Neuronal stem cell (in vitro differentiated cells): ENCODE data around the gene PTGER3.

Source experiments
- DNase-seq: peaks from one replicate; pipeline ENCODE4 v3.0.0-alpha.2; 2013; ENCODE audit warnings: low spot score
- H2AFZ ChIP-seq: one replicate; pipeline ENCODE4 v1.6.1; 2013; ENCODE audit warnings: mild to moderate bottlenecking, low read length, inconsistent platforms
- H2AK5ac ChIP-seq: 2 replicates; pipeline ENCODE4 v1.6.1; 2013; ENCODE audit warnings: low read depth, mild to moderate bottlenecking, inconsistent platforms, low read length, moderate library complexity, mixed read lengths
- H2BK120ac ChIP-seq: 2 replicates; pipeline ENCODE4 v1.6.1; 2013; ENCODE audit warnings: low read depth, mild to moderate bottlenecking, inconsistent platforms, low read length, moderate library complexity, mixed read lengths
- H2BK12ac ChIP-seq: one replicate; pipeline ENCODE4 v1.6.1; 2013; ENCODE audit warnings: low read length, inconsistent platforms
- H2BK15ac ChIP-seq: 2 replicates; pipeline ENCODE4 v1.6.1; 2013; ENCODE audit warnings: mild to moderate bottlenecking, low read length, inconsistent platforms, mixed read lengths
- H2BK5ac ChIP-seq: one replicate; pipeline ENCODE4 v1.6.1; 2013; ENCODE audit warnings: inconsistent platforms, mild to moderate bottlenecking, low read length, moderate library complexity
- H3K14ac ChIP-seq: one replicate; pipeline ENCODE4 v1.6.1; 2013; ENCODE audit warnings: low read length, inconsistent platforms
- H3K18ac ChIP-seq: 2 replicates; pipeline ENCODE4 v1.6.1; 2013; ENCODE audit warnings: low read length, inconsistent platforms
- H3K23ac ChIP-seq: 2 replicates; pipeline ENCODE4 v1.6.1; 2013; ENCODE audit warnings: low read depth, mild to moderate bottlenecking, mixed read lengths, low read length, inconsistent platforms; ENCODE audit not compliant: poor library complexity
- H3K27ac ChIP-seq: replicated peaks from 3 replicates; pipeline ENCODE4 v1.5.1; 2013; ENCODE audit warnings: low read length, inconsistent platforms
- H3K27me3 ChIP-seq, 3 experiments: 2 replicates each; pipeline ENCODE4 v1.6.1; 2013; ENCODE audit warnings: low read length in 3 of 3, mild to moderate bottlenecking in 2 of 3, inconsistent platforms in 1 of 3, low read depth in 1 of 3, mixed read lengths in 1 of 3, moderate library complexity in 1 of 3; ENCODE audit not compliant: control insufficient read depth in 3 of 3, insufficient read depth in 3 of 3
- H3K36me3 ChIP-seq, 2 donors: replicated peaks in 1 of 2; 2 replicates each; pipeline ENCODE4 v1.6.1; 2013; ENCODE audit warnings: low read length in 2 of 2; ENCODE audit not compliant: control insufficient read depth in 2 of 2, insufficient read depth in 2 of 2
- H3K4ac ChIP-seq: 2 replicates; pipeline ENCODE4 v1.6.1; 2013; ENCODE audit warnings: inconsistent platforms, mild to moderate bottlenecking, low read length, moderate library complexity
- H3K4me1 ChIP-seq, 2 donors: 1 replicate in 1 of 2; 2 replicates in 1 of 2; pipeline ENCODE4 v1.6.1; 2013; ENCODE audit warnings: low read length in 2 of 2, low read depth in 1 of 2; ENCODE audit not compliant: control insufficient read depth in 2 of 2, insufficient read depth in 1 of 2
- H3K4me2 ChIP-seq: one replicate; pipeline ENCODE4 v1.6.1; 2013; ENCODE audit warnings: mild to moderate bottlenecking, low read length, inconsistent platforms; ENCODE audit not compliant: insufficient read depth, poor library complexity, severe bottlenecking
- H3K4me3 ChIP-seq, 2 donors: 2 replicates each; pipeline ENCODE4 v1.5.1; 2013; ENCODE audit warnings: low read length in 2 of 2, mild to moderate bottlenecking in 2 of 2, inconsistent platforms in 1 of 2, moderate library complexity in 1 of 2
- H3K79me1 ChIP-seq: one replicate; pipeline ENCODE4 v1.6.1; 2013; ENCODE audit warnings: low read depth, mild to moderate bottlenecking, inconsistent platforms, low read length, moderate library complexity
- H3K9ac ChIP-seq: one replicate; pipeline ENCODE4 v1.6.1; 2013; ENCODE audit warnings: mild to moderate bottlenecking, low read depth, low read length, inconsistent platforms; ENCODE audit not compliant: poor library complexity
- H3K9me3 ChIP-seq, 2 donors: replicated peaks in 1 of 2; 2 replicates each; pipeline versions ENCODE3 to v1.6.1; 2013; ENCODE audit warnings: low read length in 2 of 2, mild to moderate bottlenecking in 2 of 2, inconsistent platforms in 1 of 2, low read depth in 1 of 2, mixed read lengths in 1 of 2, moderate library complexity in 1 of 2; ENCODE audit not compliant: control insufficient read depth in 2 of 2, insufficient read depth in 1 of 2
- H4K8ac ChIP-seq: one replicate; pipeline ENCODE4 v1.6.1; 2013; ENCODE audit warnings: low read depth, mild to moderate bottlenecking, inconsistent platforms, low read length, moderate library complexity
- H4K91ac ChIP-seq: one replicate; pipeline ENCODE4 v1.6.1; 2013; ENCODE audit warnings: low read length, low read depth, mild to moderate bottlenecking, inconsistent platforms; ENCODE audit not compliant: poor library complexity
- WGBS, 2 donors: extraction: QIAGEN DNeasy Blood & Tissue Kit; methylation state at CpG; one replicate each; pipeline ENCODE4 v1.1.7; 2013; ENCODE audit warnings: missing lambda C conversion rate in 2 of 2, mixed read lengths in 1 of 2; ENCODE audit not compliant: insufficient read length in 2 of 2, insufficient replicate concordance in 1 of 2; ENCODE audit errors: extremely low coverage in 2 of 2; 5-methylcytosine and 5-hydroxymethylcytosine counted together

PTGER3 gene

GRCh38 chr1:70994753-70995268 lies 52.8 kb downstream of the PTGER3 start:
- Histone ChIP-seq H2AFZ (no peak overlapping the region), H3K27me3 (no peaks in the 10 kb centered on the region), H3K14ac (no peak overlapping the region), H3K27ac (no peak overlapping the region), H4K91ac (no peak overlapping the region), H3K4ac (no peak overlapping the region), H2BK12ac (no peak overlapping the region), H3K4me1 (no peaks in the 10 kb centered on the region), H2BK15ac (no peak overlapping the region), H2BK120ac (no peak overlapping the region), H2BK5ac (no peak overlapping the region), H3K4me3 (no peak overlapping the region), H3K9ac (no peak overlapping the region), H3K9me3 (no peaks in the 10 kb centered on the region), H3K79me1 (no peaks in the 10 kb centered on the region), H2AK5ac (no peak overlapping the region), H3K4me2 (no peak overlapping the region), H3K36me3 (no peaks in the 10 kb centered on the region), H4K8ac (no peak overlapping the region), H3K18ac (no peak overlapping the region), H3K23ac (no peak overlapping the region)
- no CpG with 5 or more reads among the region's 1 CpG for WGBS, 2 donors
- DNase-seq, result no peak

- Histone ChIP-seq H3K36me3 (no peaks in the 10 kb centered on the region), H3K14ac (no peak overlapping the region), H3K4me3 (no peak overlapping the region), H2AK5ac (no peak overlapping the region), H3K79me1 (no peaks in the 10 kb centered on the region), H2BK15ac (no peak overlapping the region), H3K27me3 (no peaks in the 10 kb centered on the region), H2AFZ (no peak overlapping the region), H2BK120ac (no peak overlapping the region), H2BK12ac (no peak overlapping the region), H3K23ac (no peak overlapping the region), H3K4me2 (no peak overlapping the region), H3K18ac (no peak overlapping the region), H3K9ac (no peak overlapping the region), H4K8ac (no peak overlapping the region), H3K27ac (no peak overlapping the region), H4K91ac (no peak overlapping the region), H3K9me3 (no peaks in the 10 kb centered on the region), H2BK5ac (no peak overlapping the region), H3K4ac (no peak overlapping the region), H3K4me1 (no peaks in the 10 kb centered on the region)
- WGBS, 2 donors, result no CpG with 5 or more reads among the region's 3 CpGs
- DNase-seq, result no peak
These were observed 53.8 kb downstream of the PTGER3 start for GRCh38 chr1:70993798-70994197.

GRCh38 chr1:70992521-70992920 lies 55.1 kb downstream of the PTGER3 start:
- Histone ChIP-seq H2AK5ac (no peak overlapping the region), H3K4me3 (no peak overlapping the region), H4K8ac (no peak overlapping the region), H3K18ac (no peak overlapping the region), H3K27ac (no peak overlapping the region), H4K91ac (no peak overlapping the region), H2BK5ac (no peak overlapping the region), H2BK120ac (no peak overlapping the region), H2BK12ac (no peak overlapping the region), H3K9me3 (no peaks in the 10 kb centered on the region), H3K36me3 (no peaks in the 10 kb centered on the region), H2AFZ (no peak overlapping the region), H3K23ac (no peak overlapping the region), H3K14ac (no peak overlapping the region), H2BK15ac (no peak overlapping the region), H3K4ac (no peak overlapping the region), H3K79me1 (no peaks in the 10 kb centered on the region), H3K4me2 (no peak overlapping the region), H3K9ac (no peak overlapping the region), H3K27me3 (no peaks in the 10 kb centered on the region), H3K4me1 (no peaks in the 10 kb centered on the region)
- no peak for DNase-seq
- no CpG with 5 or more reads among the region's 2 CpGs for WGBS, 2 donors

GRCh38 chr1:70990469-70991253 lies 57.0 kb downstream of the PTGER3 start:
- Histone ChIP-seq H3K9ac (no peak overlapping the region), H2AK5ac (no peak overlapping the region), H3K79me1 (no peaks in the 10 kb centered on the region), H4K8ac (no peak overlapping the region), H3K4me1 (no peaks in the 10 kb centered on the region), H2BK5ac (no peak overlapping the region), H3K4me3 (no peak overlapping the region), H3K27me3 (no peaks in the 10 kb centered on the region), H3K27ac (no peak overlapping the region), H3K4ac (no peak overlapping the region), H3K14ac (no peak overlapping the region), H2AFZ (no peak overlapping the region), H3K4me2 (no peak overlapping the region), H4K91ac (no peak overlapping the region), H2BK120ac (no peak overlapping the region), H3K18ac (no peak overlapping the region), H3K9me3 (no peaks in the 10 kb centered on the region), H2BK15ac (no peak overlapping the region), H3K23ac (no peak overlapping the region), H2BK12ac (no peak overlapping the region), H3K36me3 (no peaks in the 10 kb centered on the region)
- no peak for DNase-seq
- WGBS, 2 donors, result no CpG with 5 or more reads among the region's 3 CpGs
